Measurements from ENCODE around the gene PPP2R5C.

DNA sequence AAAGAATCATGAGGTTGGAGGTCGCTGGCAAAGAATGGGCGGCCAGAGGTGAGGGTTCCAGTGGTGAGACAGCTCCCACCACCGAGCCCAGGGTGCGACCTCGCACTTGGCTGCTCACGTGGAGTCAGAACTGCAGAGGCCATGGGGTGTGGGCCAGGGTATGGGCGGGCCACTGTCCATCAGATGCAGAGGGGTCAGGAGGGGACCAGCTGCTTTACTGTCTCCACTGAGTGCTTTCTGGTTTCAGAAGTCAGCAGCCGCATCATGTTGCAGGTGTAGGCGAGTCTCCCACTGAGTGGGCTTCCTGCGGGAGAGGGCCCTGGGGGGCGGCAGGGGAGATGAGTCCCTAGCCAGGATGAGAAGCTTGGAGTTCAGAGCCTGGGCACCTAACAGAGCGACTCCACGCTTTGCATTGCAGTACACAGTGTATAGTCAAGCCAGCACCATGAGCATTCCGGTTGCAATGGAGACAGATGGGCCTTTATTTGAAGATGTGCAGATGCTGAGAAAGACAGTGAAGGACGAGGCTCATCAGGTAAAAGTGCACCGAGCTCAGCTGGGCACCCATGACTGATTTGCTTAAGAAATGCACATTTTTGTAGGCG, 156.0 kb downstream of the PPP2R5C start:
- TF ChIP-seq, protein P1, sequence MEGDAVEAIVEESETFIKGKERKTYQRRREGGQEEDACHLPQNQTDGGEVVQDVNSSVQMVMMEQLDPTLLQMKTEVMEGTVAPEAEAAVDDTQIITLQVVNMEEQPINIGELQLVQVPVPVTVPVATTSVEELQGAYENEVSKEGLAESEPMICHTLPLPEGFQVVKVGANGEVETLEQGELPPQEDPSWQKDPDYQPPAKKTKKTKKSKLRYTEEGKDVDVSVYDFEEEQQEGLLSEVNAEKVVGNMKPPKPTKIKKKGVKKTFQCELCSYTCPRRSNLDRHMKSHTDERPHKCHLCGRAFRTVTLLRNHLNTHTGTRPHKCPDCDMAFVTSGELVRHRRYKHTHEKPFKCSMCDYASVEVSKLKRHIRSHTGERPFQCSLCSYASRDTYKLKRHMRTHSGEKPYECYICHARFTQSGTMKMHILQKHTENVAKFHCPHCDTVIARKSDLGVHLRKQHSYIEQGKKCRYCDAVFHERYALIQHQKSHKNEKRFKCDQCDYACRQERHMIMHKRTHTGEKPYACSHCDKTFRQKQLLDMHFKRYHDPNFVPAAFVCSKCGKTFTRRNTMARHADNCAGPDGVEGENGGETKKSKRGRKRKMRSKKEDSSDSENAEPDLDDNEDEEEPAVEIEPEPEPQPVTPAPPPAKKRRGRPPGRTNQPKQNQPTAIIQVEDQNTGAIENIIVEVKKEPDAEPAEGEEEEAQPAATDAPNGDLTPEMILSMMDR (IDR thresholded peaks at IDR 0.05), result no peak
- TF ChIP-seq POLR2A (IDR thresholded peaks at IDR 0.05), result no peak
